ENCODE measurements around the gene CUZD1. TPM values are rescaled to one million over a fixed set of nuclear protein-coding genes. Genes with fewer than 3 reads are reported as not detected.

CUZD1 gene
- total and polyA plus RNA-seq, 2 experiments from 2014 or later = 3.1 to 4.1 TPM

GRCh38 chr10:122863216-122864193 lies 17.8 kb upstream of the CUZD1 start:
- DNase-seq (ENCODE audit: low spot score) = no peak
- H3K27ac Mint-ChIP-seq = no peak overlapping the region
- Histone ChIP-seq H3K27me3 (ENCODE audit: insufficient read depth) (no peaks in the 10 kb centered on the region), H2AFZ (no peak overlapping the region), H3K4me3 (no peak overlapping the region), H4K20me1 (replicated peaks; ENCODE audit: insufficient read depth) (peaks cover 12% of the 10 kb centered on the region), H3K4me1 (ENCODE audit: insufficient read depth) (0 out of 2 replicates have a peak, but pooled peaks cover 3% of the 10 kb centered on the region), H3K79me2 (replicated peaks; ENCODE audit: insufficient read depth) (peaks cover 91% of the 10 kb centered on the region), H3F3A (replicated peaks; ENCODE audit: low read depth) (no peaks in the 10 kb centered on the region), H3K27ac (ENCODE audit: low read depth) (no peak overlapping the region), H3K9me2 (ENCODE audit: insufficient read depth) (no peaks in the 10 kb centered on the region), H3K36me3 (ENCODE audit: insufficient read depth) (peaks cover 20% of the 10 kb centered on the region), H3K4me2 (no peak overlapping the region)
- H3K36me3 Mint-ChIP-seq (ENCODE audit: low read depth) = peaks cover 35% of the 10 kb centered on the region
- no peaks in the 10 kb centered on the region for H3K27me3 Mint-ChIP-seq (ENCODE audit: insufficient read depth, low read depth, poor library complexity)
- peaks cover 30% of the 10 kb centered on the region for H3K9me3 Mint-ChIP-seq
- no peak overlapping the region for H3K4me3 Mint-ChIP-seq
- peaks cover 6% of the 10 kb centered on the region; the same call in 2 of the 3 replicates for H3K4me1 Mint-ChIP-seq
- TF ChIP-seq REST (IDR thresholded peaks at IDR 0.05; ENCODE audit: unreplicated experiment) (no peak), ZNF462 (CRISPR knock-in tag; IDR thresholded peaks at IDR 0.05) (no peak), EZH2phosphoT487 (IDR thresholded peaks at IDR 0.05; ENCODE audit: unreplicated experiment) (no peak), ETS1 (IDR thresholded peaks at IDR 0.05) (no peak), ZNF331 (CRISPR knock-in tag; IDR thresholded peaks at IDR 0.05; ENCODE audit: low read depth) (no peak), ZNF114 (CRISPR knock-in tag; IDR thresholded peaks at IDR 0.05) (no peak), EZH2 (IDR thresholded peaks at IDR 0.05; ENCODE audit: low read depth, unreplicated experiment) (no peak), NANOG (IDR thresholded peaks at IDR 0.05; ENCODE audit: borderline replicate concordance) (no peak), POLR2AphosphoS5 (IDR thresholded peaks at IDR 0.05; ENCODE audit: low read depth) (no peak), CTCF (conservative IDR thresholded peaks at IDR 0.05; ENCODE audit: low read depth in 2 of 2) (no peak), JUNB (IDR thresholded peaks at IDR 0.05; ENCODE audit: unreplicated experiment) (no peak), STAT1 (IDR thresholded peaks at IDR 0.05; ENCODE audit: unreplicated experiment) (no peak), CREB1 (CRISPR knock-in tag; IDR thresholded peaks at IDR 0.05; ENCODE audit: low read depth) (no peak)
- ATAC-seq = no peak
